22Rv1 (cell line): ENCODE data around the gene TGM2.

Source experiments
- H3K27ac ChIP-seq: fragments of 450-650 bp; 2 replicates; pipeline ENCODE4 v1.5.1; 2017
- CTCF ChIP-seq: fragments of 450-650 bp; IDR thresholded peaks from 2 replicates; pipeline ENCODE4 v1.5.1; 2017; ENCODE audit warnings: mild to moderate bottlenecking
- ZFX ChIP-seq: fragments of 450-650 bp; IDR thresholded peaks from 2 replicates; pipeline ENCODE4 v1.6.1; 2017; ENCODE audit warnings: antibody characterized with exemption, borderline replicate concordance

Gene TGM2

GRCh38 chr20:38209736-38210405 is 44.8 kb upstream of the TGM2 start:
- no peak overlapping the region for H3K27ac ChIP-seq

DNA sequence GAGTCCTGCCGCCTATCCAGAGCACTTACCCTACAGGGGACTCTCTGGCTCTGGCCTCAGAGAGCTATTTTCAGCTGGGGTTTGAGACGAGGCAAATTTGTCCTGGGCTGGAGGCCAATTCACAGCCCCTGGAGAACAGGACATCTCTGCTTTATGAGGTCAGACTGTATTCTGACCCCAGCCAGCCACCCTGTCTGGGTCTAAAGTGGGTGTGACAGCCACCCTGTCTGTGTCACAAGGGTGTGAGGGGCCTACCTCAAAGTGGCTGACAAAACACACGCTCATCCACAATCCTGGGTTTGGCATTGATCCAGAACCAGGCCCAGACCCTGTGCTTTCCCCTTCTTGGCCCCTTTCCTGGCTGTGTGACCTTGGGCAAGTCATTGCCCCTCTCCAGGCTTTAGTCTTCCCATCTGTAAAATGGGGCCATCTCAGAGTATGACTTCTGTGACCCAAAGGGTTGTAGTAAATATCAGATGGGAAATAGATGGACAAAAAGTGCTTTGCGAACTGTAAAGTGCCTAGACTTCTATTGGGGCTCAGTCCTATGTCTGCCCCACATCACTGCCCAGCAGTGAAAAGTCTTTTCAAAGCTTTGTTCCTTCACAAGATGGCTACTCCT is 44.1 kb upstream of the TGM2 start:
- no peak overlapping the region for H3K27ac ChIP-seq
- TF ChIP-seq ZFX, result no peak
- no peak for TF ChIP-seq CTCF

More at GRCh38 chr20:38209736-38210405, 44.8 kb upstream of the TGM2 start:
- TF ChIP-seq ZFX (no peak), CTCF (no peak)

DNA sequence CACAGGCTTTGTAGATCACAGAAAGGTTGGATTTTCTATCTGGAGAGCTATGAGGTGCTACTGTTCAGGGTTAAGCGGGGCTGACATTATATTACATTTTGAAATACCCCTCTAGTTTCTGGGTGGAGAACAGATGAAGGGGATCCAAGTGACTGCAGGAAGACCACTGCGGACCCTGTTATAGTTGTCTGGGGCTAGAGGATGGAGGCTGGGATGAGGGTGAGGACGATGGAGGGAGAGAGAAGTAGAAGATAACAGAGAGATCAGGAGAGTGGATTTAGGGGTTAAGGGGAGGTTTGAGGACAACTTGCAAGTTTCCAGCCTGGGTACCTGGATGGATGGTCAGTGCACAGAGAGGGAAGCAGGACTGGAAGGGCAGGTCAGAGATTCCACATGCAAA is 43.5 kb upstream of the TGM2 start:
- TF ChIP-seq ZFX (no peak), CTCF (no peak)
- H3K27ac ChIP-seq, result no peak overlapping the region

DNA sequence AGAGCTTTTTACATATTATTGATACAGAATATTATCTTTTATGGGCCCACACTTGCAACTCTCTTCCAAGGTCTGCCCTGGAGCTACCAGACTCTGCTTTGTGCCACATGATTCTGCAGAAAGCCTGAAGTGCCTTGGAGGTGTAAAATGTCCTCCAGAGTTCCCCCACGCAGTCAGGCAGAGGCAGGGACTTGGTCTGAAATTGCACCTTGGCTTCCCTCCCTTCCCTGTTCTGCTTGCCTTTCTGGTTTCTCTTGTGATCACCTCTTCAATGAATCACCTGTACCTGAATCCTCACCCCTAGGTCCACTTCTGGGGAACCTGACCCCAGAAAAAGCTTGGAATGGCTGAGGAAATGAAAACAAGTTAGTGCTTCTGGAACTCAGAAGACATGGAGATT is 43.0 kb upstream of the TGM2 start:
- TF ChIP-seq CTCF (no peak), ZFX (no peak)
- no peak overlapping the region for H3K27ac ChIP-seq

DNA sequence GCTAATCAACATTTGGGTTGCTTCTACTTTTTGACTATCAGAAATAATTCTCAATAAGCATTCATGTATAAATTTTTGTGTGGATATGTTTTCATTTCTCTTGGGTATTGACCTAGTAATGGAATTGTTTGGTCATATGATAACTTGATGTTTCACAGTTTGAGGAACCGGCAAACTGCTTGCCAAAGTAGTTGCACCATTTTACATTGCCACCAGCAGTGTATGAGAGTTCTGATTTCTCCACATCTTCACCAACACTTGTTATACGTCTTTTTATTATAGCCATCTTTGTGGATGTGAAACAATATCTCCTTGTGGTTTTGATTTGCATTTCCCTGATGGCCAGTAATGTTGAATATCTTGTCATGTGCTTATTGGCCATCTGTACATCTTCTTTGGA is 42.6 kb upstream of the TGM2 start:
- TF ChIP-seq CTCF (no peak), ZFX (no peak)
- no peak overlapping the region for H3K27ac ChIP-seq

DNA sequence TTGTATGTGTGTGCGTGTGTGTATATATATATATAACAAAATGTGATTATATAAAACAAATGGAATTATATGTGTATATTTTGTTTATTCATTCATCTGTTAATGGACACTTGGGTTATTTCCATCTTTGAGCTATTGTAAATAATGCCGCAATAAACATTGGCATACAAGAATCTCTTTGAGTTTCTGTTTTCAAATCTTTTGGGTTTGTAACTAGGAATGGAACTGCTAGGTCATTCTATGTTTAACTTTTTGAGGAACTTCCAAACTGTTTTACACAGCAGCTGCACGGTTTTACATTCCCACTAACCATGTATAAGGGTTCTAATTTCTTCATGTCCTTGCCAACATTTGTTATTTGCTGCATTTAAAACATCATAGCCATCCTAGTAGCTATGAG is 39.9 kb upstream of the TGM2 start:
- TF ChIP-seq ZFX, result no peak
- TF ChIP-seq CTCF, result no peak
- no peak overlapping the region for H3K27ac ChIP-seq

DNA sequence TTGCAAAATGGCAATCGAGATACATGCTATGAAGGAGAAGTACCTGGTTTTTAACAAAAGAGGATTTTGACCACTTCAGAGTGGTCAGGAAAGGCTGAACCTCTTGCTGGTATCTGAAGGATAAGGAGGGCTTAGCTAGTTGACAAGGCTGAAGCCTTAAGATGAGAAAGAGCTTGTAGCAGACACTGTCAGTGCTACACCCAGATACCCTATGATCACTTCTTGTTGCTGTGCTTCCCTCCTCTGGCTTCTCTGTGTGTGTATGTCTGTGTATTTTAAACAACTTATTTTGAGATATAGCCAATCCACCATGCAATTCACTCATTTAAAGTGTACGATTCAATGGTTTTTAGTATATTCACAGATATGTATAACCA is 38.9 kb upstream of the TGM2 start:
- H3K27ac ChIP-seq, result no peak overlapping the region
- TF ChIP-seq CTCF (no peak), ZFX (no peak)
